Left lung (tissue), 10 donors: Measurements from ENCODE around the gene RBMS3. TPM values are rescaled to one million over a fixed set of nuclear protein-coding genes. Genes with fewer than 3 reads are reported as not detected.

Experiments used
- ATAC-seq: fragments of 200-7000 bp; cut with Tn5 transposase; one replicate; pipeline ENCODE4 v1.9.1; 2020; ENCODE audit warnings: moderate library complexity
- DNase-seq, 4 donors: peaks; one replicate each; pipeline ENCODE4 v3.0.0-alpha.2; 2013 to 2020
- H3K27ac ChIP-seq, 2 donors: fragments of 200-600 bp; sonication (generic) in 1 of 2; one replicate each; pipeline versions ENCODE4 v1.5.0 to v1.8.0; 2020 to 2021
- H3K27me3 ChIP-seq, 2 donors: fragments of 200-600 bp; sonication (generic) in 1 of 2; one replicate each; pipeline versions ENCODE4 v1.5.0 to v1.8.0; 2020 to 2021
- H3K36me3 ChIP-seq, 2 donors: fragments of 200-600 bp; sonication (generic) in 1 of 2; one replicate each; pipeline versions ENCODE4 v1.5.0 to v1.8.0; 2020 to 2021
- H3K4me1 ChIP-seq, 2 donors: fragments of 200-600 bp; one replicate each; pipeline ENCODE4 v1.8.0; 2021
- H3K4me3 ChIP-seq, 2 donors: fragments of 200-600 bp; sonication (generic) in 1 of 2; one replicate each; pipeline versions ENCODE4 v1.5.0 to v1.8.0; 2020 to 2021; ENCODE audit warnings: mild to moderate bottlenecking in 1 of 2
- H3K9me3 ChIP-seq, 2 donors: fragments of 200-600 bp; sonication (generic) in 1 of 2; one replicate each; pipeline versions ENCODE4 v1.5.0 to v1.8.0; 2020 to 2021
- CTCF ChIP-seq, 2 donors: fragments of 200-600 bp; sonication (generic) in 1 of 2; IDR thresholded peaks; one replicate each; pipeline versions ENCODE4 v1.5.0 to v1.8.0; 2021; ENCODE audit warnings: antibody characterized with exemption in 2 of 2
- intact Hi-C, 2 donors: fragments of 100-400 bp; cut with DNase I; formaldehyde crosslinking; loops; one replicate each; pipeline versions ENCODE4 v1.11.2 to v1.14.2; 2022
- polyA plus RNA-seq, 6 donors: library from polyadenylated mRNA; unstranded; fragments of 120-200 nt; gene quantifications; one replicate each; pipeline ENCODE4 v1.2.1, GENCODE V29; 2013; ENCODE audit not compliant: insufficient read length in 6 of 6
- total RNA-seq, 2 donors: library from RNA; stranded (reverse); fragmentation: NEBNext Ultra II Directional; extraction: Animal tissue kit (Norgen Biotek cat#: 25700); gene quantifications; one replicate each; pipeline ENCODE4 v1.2.1, GENCODE V29; 2021
- donor health status: DM: no; HTN: yes; CAD: no.
- donor health status: DM: no; HTN: no; CAD: no.

RBMS3 gene
- total and polyA plus RNA-seq, 8 donors, result 27.1 to 51.6 (median 37.6) TPM

DNA sequence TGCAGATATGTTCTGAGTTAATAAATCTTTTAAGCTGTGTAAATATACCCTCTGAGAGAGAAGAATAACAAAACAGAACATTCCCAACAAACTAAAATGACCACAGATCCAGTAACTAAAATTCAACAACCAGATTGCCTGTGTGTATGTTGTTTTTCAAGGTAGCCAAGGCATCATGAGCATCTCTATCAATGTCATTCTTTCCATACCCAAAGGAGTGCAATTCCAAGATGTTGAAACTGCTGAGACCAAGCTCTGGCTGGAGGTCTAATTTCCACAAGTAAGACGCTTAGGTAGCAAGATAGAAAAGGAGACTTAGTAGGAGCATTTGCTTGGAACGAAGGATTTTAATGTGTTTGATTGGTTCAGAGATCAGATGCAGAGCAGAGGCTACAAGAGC is 276.3 kb downstream of the RBMS3 start:
- Histone ChIP-seq H3K9me3 (peaks cover 0 to 2% of the 10 kb centered on the region in 2 donors), H3K36me3 (no peaks in the 10 kb centered on the region), H3K4me1 (no peaks in the 10 kb centered on the region), H3K27me3 (no peaks in the 10 kb centered on the region), H3K4me3 (no peak overlapping the region), H3K27ac (no peak overlapping the region)
- DNase-seq (no peak), ATAC-seq (no peak)
- intact Hi-C loops, result no loop called here
- no peak for TF ChIP-seq CTCF (IDR thresholded peaks at IDR 0.05)

DNA sequence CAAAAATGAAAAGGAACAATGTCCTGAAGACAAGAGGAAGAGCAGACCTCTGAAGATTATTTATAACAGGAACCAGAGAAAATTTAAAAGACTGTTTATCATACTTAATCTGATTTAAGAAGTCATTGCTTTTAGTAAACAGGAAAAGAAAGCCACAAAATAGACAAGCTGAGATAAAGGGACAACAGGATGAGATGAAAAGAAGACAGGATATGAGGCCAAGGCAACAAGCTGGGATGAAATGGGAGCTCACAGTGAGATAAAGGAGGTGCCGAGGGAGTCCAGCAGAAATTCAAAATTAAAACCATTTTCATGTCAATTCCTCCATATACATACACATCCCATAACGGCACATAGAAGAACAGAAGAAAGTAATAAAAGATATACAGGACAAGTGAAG is 277.0 kb downstream of the RBMS3 start:
- intact Hi-C loops, result no loop called here
- Histone ChIP-seq H3K27me3 (no peaks in the 10 kb centered on the region), H3K4me3 (no peak overlapping the region), H3K27ac (no peak overlapping the region), H3K4me1 (no peaks in the 10 kb centered on the region), H3K36me3 (no peaks in the 10 kb centered on the region), H3K9me3 (peaks cover 0 to 2% of the 10 kb centered on the region in 2 donors)
- no peak for TF ChIP-seq CTCF (IDR thresholded peaks at IDR 0.05)
- DNase-seq (no peak), ATAC-seq (no peak)

GRCh38 chr3:29559741-29560465 is 279.0 kb downstream of the RBMS3 start:
- intact Hi-C loops, result no loop called here
- no peaks in the 10 kb centered on the region for H3K36me3 ChIP-seq
- ATAC-seq, result no peak
- no peak overlapping the region for H3K4me3 ChIP-seq
- TF ChIP-seq CTCF (IDR thresholded peaks at IDR 0.05), result no peak
- H3K27ac ChIP-seq, result no peak overlapping the region
- no peaks in the 10 kb centered on the region for H3K27me3 ChIP-seq
- no peaks in the 10 kb centered on the region for H3K4me1 ChIP-seq
- H3K9me3 ChIP-seq, result peaks cover 0 to 2% of the 10 kb centered on the region in 2 donors
- peak in 1 of 4 donors; percentile 40 for DNase-seq

DNA sequence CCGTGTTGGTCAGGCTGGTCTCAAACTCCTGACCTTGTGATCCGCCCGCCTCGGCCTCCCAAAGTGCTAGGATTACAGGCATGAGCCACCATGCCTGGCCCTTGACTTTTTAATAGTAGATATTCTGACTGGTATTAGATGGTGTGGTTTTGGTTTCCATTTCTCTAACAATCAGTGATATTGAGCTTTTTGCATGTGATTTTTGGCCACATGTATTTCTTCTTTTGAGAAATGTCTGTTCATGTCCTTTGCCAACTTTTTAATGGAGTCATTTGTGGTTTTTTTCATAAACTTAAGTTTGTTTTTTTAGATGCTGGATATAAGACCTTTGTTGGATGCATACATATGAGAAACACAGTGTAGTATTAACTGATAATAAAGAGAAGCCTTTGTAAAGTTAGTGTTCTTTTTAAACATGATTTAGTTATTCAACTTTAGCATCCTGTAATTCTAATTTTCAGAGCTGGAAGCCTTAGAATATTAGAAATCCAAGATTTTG is 280.8 kb downstream of the RBMS3 start:
- no peaks in the 10 kb centered on the region for H3K4me1 ChIP-seq
- ATAC-seq (no peak), DNase-seq (no peak)
- no peaks in the 10 kb centered on the region for H3K36me3 ChIP-seq
- H3K4me3 ChIP-seq, result no peak overlapping the region
- no peaks in the 10 kb centered on the region for H3K27me3 ChIP-seq
- H3K9me3 ChIP-seq, result peaks cover 0 to 2% of the 10 kb centered on the region in 2 donors
- no peak overlapping the region for H3K27ac ChIP-seq
- no peak for TF ChIP-seq CTCF (IDR thresholded peaks at IDR 0.05)
- intact Hi-C loops, result no loop called here

GRCh38 chr3:29565236-29565635 is 284.4 kb downstream of the RBMS3 start:
- H3K27ac ChIP-seq, result no peak overlapping the region
- no peaks in the 10 kb centered on the region for H3K4me1 ChIP-seq
- DNase-seq, result no peak
- no peak for ATAC-seq
- no peaks in the 10 kb centered on the region for H3K9me3 ChIP-seq
- no peaks in the 10 kb centered on the region for H3K27me3 ChIP-seq
- TF ChIP-seq CTCF (IDR thresholded peaks at IDR 0.05), result no peak
- H3K4me3 ChIP-seq, result no peak overlapping the region
- intact Hi-C loops, result no loop called here
- no peaks in the 10 kb centered on the region for H3K36me3 ChIP-seq
